HUDEP-2 (cell line): ENCODE measurements around the gene CSH1.
A peak's percentile ranks its signal among the peaks of the same experiment; 100 is the strongest.
"Not testable (repeated sequence)": the region's sequence is repeated elsewhere in the genome, so short reads cannot be mapped to it uniquely, and the experiment has no call there.

Experiments
- DNase-seq, 76 experiments: peaks; one replicate each; lab custom pipeline; 2025; ENCODE audit not compliant: unreplicated experiment in 76 of 76; lab: John Stamatoyannopoulos, UW

The CSH1 gene

GRCh38 chr17:63907161-63907778, 10.9 kb upstream of the CSH1 start:
- DNase-seq, result peak in 20 of 76 experiments; percentile 4 to 37 (median 14)

GRCh38 chr17:63904796-63905195, 8.4 kb upstream of the CSH1 start:
- not testable (repeated sequence) for DNase-seq

- DNase-seq, result peak in 16 of 76 experiments; percentile 1 to 44 (median 23)
Observed at GRCh38 chr17:63903787-63904201, 7.4 kb upstream of the CSH1 start.

- DNase-seq, result not testable (repeated sequence)
Observed at GRCh38 chr17:63901971-63902370, 5.6 kb upstream of the CSH1 start.

- DNase-seq, result not testable (repeated sequence)
Observed at GRCh38 chr17:63898899-63899798, 2.8 kb upstream of the CSH1 start.

- DNase-seq, result not testable (repeated sequence)
Observed at GRCh38 chr17:63894821-63895220, 1.6 kb downstream of the CSH1 start.

GRCh38 chr17:63894021-63894420, 2.4 kb downstream of the CSH1 start:
- not testable (repeated sequence) for DNase-seq

GRCh38 chr17:63892316-63893037, 3.9 kb downstream of the CSH1 start:
- peak in 1 of 76 experiments; percentile 6 for DNase-seq

- peak in 19 of 76 experiments; percentile 5 to 55 (median 25) for DNase-seq
Observed at GRCh38 chr17:63889026-63889848, 7.1 kb downstream of the CSH1 start.

GRCh38 chr17:63885119-63885518, 11.3 kb downstream of the CSH1 start:
- DNase-seq, result not testable (repeated sequence)

- not testable (repeated sequence) for DNase-seq
Observed at GRCh38 chr17:63882626-63883126, 13.7 kb downstream of the CSH1 start.

GRCh38 chr17:63881935-63882601, 14.3 kb downstream of the CSH1 start, which contains the start of gene GH2:
GH2 (minus strand) TSS chr17:63881944; CDS start chr17:63881801, 143 bp downstream.
- DNase-seq, result peak in 41 of 76 experiments; percentile 1 to 64 (median 25)

GRCh38 chr17:63881337-63881736, 15.0 kb downstream of the CSH1 start:
- DNase-seq, result not testable (repeated sequence)

- DNase-seq, result no peak
Observed at GRCh38 chr17:63880706-63881105, 15.7 kb downstream of the CSH1 start.

- DNase-seq, result not testable (repeated sequence)
Observed at GRCh38 chr17:63878413-63878812, 18.0 kb downstream of the CSH1 start.

- not testable (repeated sequence) for DNase-seq
Observed at GRCh38 chr17:63874693-63875092, 21.7 kb downstream of the CSH1 start.

GRCh38 chr17:63874061-63874626, 22.2 kb downstream of the CSH1 start:
- DNase-seq, result not testable (repeated sequence)

GRCh38 chr17:63873577-63873976, 22.8 kb downstream of the CSH1 start, which contains the start of gene CSH2:
CSH2 (minus strand) TSS chr17:63873677; CDS start chr17:63873614, 63 bp downstream.
- DNase-seq, result not testable (repeated sequence)
